MCF 10A (cell line): ENCODE data around the gene CEMIP. TPM values are rescaled to one million over a fixed set of nuclear protein-coding genes. Genes with fewer than 3 reads are reported as not detected.

Source experiments
- BruUV-seq: library from RNA; stranded (reverse); fragments of 400-500 nt; replicated peaks from 2 replicates; lab custom pipeline; 2021; lab: Mats Ljungman, UMichigan
- CTCF ChIA-PET: fragments of 300-600 bp; sonication (Branson Sonifier 250); formaldehyde crosslinking; extraction: SDS; loops from one replicate; lab custom pipeline; 2021; ENCODE audit warnings: antibody characterized with exemption, inconsistent platforms; lab: Yijun Ruan, JAX
- POLR2A ChIA-PET: fragments of 300-600, 350-650 bp; sonication (Branson Sonifier 250); formaldehyde crosslinking; extraction: SDS; loops from one replicate; lab custom pipeline; 2020; ENCODE audit warnings: antibody characterized with exemption, inconsistent platforms; lab: Yijun Ruan, JAX
- DNase-seq: peaks from one replicate; pipeline ENCODE4 v3.0.0-alpha.2; 2018; ENCODE audit not compliant: unreplicated experiment
- H3K27ac Mint-ChIP-seq: one replicate; pipeline ENCODE4 v1.8.0; 2022; ENCODE audit warnings: mild to moderate bottlenecking, low read depth, mixed read lengths; ENCODE audit not compliant: unreplicated experiment
- H3K27me3 Mint-ChIP-seq: one replicate; pipeline ENCODE4 v1.8.0; 2022; ENCODE audit warnings: mixed read lengths; ENCODE audit not compliant: insufficient read depth, unreplicated experiment
- H3K36me3 Mint-ChIP-seq: one replicate; pipeline ENCODE4 v1.8.0; 2022; ENCODE audit warnings: mild to moderate bottlenecking, moderate library complexity, mixed read lengths; ENCODE audit not compliant: insufficient read depth, unreplicated experiment
- H3K4me1 Mint-ChIP-seq: one replicate; pipeline ENCODE4 v1.8.0; 2022; ENCODE audit warnings: mixed read lengths; ENCODE audit not compliant: insufficient read depth, unreplicated experiment
- H3K4me3 Mint-ChIP-seq: one replicate; pipeline ENCODE4 v1.8.0; 2022; ENCODE audit warnings: mild to moderate bottlenecking, moderate library complexity, mixed read lengths; ENCODE audit not compliant: unreplicated experiment
- H3K9me3 Mint-ChIP-seq: one replicate; pipeline ENCODE4 v1.8.0; 2022; ENCODE audit warnings: mixed read lengths; ENCODE audit not compliant: unreplicated experiment
- intact Hi-C: fragments of 100-400 bp; cut with micrococcal nuclease; formaldehyde crosslinking; loops from 2 replicates; pipeline ENCODE4 v1.14.1; 2022
- total RNA-seq: library from RNA; stranded (reverse); gene quantifications from 2 replicates; pipeline ENCODE4 v1.2.3, GENCODE V29; 2022
- TF ChIP-seq, protein P1 (sequence below): fragments of 200-600 bp; IDR thresholded peaks from one replicate; pipeline ENCODE4 v1.8.0; 2022; ENCODE audit warnings: antibody characterized with exemption, mild to moderate bottlenecking; ENCODE audit not compliant: unreplicated experiment

CEMIP gene
- total RNA-seq, 1 experiment from 2014 or later = 0.14 TPM

DNA sequence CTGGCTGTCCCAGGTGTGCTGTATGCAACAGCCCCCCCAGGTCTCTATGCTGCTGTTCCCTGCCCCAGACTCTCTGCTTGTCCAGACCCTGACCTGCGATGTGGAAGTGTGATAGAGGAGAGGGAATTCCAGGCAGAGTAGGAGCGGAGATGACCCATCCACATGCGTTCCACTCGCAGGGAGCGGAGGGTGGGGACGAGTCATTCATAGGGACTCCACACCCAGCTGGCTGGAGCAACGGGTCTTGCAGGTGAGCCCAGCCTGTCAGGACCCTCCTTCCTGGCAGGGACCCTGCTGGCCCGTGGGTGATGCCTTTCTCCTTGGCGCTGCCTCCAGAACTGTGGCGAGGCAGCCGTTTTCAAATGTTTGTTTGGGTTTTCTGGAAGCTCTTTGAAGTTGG, 58.8 kb downstream of the CEMIP start:
- peak overlapping the region; percentile 20 for H3K27ac Mint-ChIP-seq
- H3K4me1 Mint-ChIP-seq = no peaks in the 10 kb centered on the region
- no peaks in the 10 kb centered on the region for H3K9me3 Mint-ChIP-seq
- POLR2A ChIA-PET = no interaction called here
- H3K4me3 Mint-ChIP-seq = no peak overlapping the region
- TF ChIP-seq, protein P1, sequence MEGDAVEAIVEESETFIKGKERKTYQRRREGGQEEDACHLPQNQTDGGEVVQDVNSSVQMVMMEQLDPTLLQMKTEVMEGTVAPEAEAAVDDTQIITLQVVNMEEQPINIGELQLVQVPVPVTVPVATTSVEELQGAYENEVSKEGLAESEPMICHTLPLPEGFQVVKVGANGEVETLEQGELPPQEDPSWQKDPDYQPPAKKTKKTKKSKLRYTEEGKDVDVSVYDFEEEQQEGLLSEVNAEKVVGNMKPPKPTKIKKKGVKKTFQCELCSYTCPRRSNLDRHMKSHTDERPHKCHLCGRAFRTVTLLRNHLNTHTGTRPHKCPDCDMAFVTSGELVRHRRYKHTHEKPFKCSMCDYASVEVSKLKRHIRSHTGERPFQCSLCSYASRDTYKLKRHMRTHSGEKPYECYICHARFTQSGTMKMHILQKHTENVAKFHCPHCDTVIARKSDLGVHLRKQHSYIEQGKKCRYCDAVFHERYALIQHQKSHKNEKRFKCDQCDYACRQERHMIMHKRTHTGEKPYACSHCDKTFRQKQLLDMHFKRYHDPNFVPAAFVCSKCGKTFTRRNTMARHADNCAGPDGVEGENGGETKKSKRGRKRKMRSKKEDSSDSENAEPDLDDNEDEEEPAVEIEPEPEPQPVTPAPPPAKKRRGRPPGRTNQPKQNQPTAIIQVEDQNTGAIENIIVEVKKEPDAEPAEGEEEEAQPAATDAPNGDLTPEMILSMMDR = no peak
- CTCF ChIA-PET = no interaction called here
- no peaks in the 10 kb centered on the region for H3K27me3 Mint-ChIP-seq
- BruUV-seq = no TSS peak
- DNase-seq = no peak
- peaks cover 7% of the 10 kb centered on the region for H3K36me3 Mint-ChIP-seq
- intact Hi-C loops = no loop called here

GRCh38 chr15:80838666-80839065, 59.5 kb downstream of the CEMIP start:
- H3K36me3 Mint-ChIP-seq = peaks cover 7% of the 10 kb centered on the region
- no peaks in the 10 kb centered on the region for H3K4me1 Mint-ChIP-seq
- TF ChIP-seq, protein P1 = no peak
- POLR2A ChIA-PET = no interaction called here
- no peaks in the 10 kb centered on the region for H3K27me3 Mint-ChIP-seq
- CTCF ChIA-PET = interaction anchor here (0.6 kb wide), 1 partner anchor 29 kb away, joined by 3 read pairs; no protein-coding TSS in a partner anchor
- intact Hi-C loops = no loop called here
- no peak overlapping the region for H3K27ac Mint-ChIP-seq
- H3K4me3 Mint-ChIP-seq = no peak overlapping the region
- DNase-seq = no peak
- H3K9me3 Mint-ChIP-seq = no peaks in the 10 kb centered on the region
- BruUV-seq = no TSS peak

DNA sequence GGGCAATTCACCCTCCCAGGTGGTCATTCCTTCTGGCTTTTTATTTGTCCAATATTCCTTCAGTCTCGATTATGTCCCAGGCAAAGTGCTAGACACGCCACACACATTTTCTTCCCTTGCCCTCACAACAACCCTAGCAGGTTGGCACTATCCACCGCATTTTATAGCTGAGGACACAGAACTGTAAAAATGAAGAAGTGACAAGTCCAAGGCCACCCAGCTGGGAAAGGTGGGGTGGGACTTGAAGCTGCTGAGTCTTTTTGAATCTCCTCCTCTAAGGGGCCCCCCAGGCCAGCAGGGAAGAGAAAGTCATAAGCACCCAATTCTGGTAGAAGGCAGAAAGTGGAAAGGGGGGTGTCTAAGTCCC, 60.6 kb downstream of the CEMIP start:
- ChIA-PET POLR2A (no interaction called here), CTCF (no interaction called here)
- intact Hi-C loops = loop anchor here (10.0 kb wide), 2 partner anchors 55 to 115 kb away; no protein-coding TSS in a partner anchor

DNA sequence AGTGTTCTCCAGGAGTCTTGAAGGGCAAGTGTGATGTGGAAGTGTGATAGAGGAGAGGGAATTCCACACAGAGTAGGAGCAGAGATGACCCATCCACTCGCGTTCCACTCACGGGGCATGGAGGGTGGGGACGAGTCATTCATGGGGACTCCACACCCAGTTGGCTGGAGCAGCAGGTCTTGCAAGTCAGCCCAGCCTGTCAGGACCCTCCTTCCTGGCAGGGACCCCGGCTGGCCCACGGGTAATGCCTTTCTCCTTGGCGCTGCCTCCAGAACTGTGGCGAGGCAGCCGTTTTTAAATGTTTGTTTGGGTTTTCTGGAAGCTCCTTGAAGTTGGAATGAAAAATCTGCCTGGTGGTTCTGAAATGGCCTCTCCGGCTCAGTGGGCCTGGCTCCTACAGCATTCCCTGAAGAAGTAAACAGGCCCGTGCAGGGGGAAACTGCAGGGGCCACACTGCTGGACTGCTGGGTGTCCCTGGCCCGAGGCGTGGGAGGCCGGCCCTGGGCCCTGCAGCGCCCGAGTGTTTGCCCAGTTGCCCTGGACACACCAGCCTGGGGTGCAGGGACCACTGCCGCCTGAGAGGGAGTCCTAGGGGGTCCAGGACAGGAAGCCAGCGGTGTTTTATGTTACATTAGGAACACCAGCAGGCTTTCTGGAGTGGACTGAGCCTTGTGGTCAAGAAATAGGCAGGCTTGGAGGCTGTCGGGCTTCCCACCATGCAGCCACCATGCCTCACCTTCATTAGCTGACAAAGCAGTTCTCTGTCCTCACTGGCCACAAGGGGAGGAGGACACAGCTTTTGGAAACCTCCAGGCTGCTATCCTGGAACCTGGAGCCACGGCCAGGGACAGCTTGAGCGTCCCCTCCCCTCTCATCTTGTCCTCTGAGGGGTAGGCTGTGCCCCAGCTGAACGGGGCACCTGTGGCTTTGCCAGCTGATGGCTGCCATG, 61.3 kb downstream of the CEMIP start:
- DNase-seq = no peak
- intact Hi-C loops = loop anchor here (10.0 kb wide), 2 partner anchors 56 to 114 kb away; no protein-coding TSS in a partner anchor
- POLR2A ChIA-PET = no interaction called here
- Mint-ChIP-seq H3K4me1 (peaks cover 4% of the 10 kb centered on the region), H3K36me3 (peaks cover 7% of the 10 kb centered on the region), H3K4me3 (no peak overlapping the region), H3K27me3 (no peaks in the 10 kb centered on the region), H3K27ac (no peak overlapping the region), H3K9me3 (no peaks in the 10 kb centered on the region)
- CTCF ChIA-PET = no interaction called here
- BruUV-seq = no TSS peak
- TF ChIP-seq, protein P1 = no peak

More for the DNA sequence above, 60.6 kb downstream of the CEMIP start:
- no peaks in the 10 kb centered on the region for H3K27me3 Mint-ChIP-seq
- no peaks in the 10 kb centered on the region for H3K9me3 Mint-ChIP-seq
- no peak overlapping the region for H3K4me3 Mint-ChIP-seq
- no TSS peak for BruUV-seq
- H3K36me3 Mint-ChIP-seq = peaks cover 7% of the 10 kb centered on the region
- TF ChIP-seq, protein P1 = no peak
- no peak for DNase-seq
- H3K27ac Mint-ChIP-seq = no peak overlapping the region
- peaks cover 4% of the 10 kb centered on the region for H3K4me1 Mint-ChIP-seq
